Ectodermal cell (in vitro differentiated cells): ENCODE results near the gene PPFIA2.

Experiments
- H3K27ac ChIP-seq: 2 replicates; pipeline ENCODE4 v1.7.0; 2013; ENCODE audit warnings: mild to moderate bottlenecking, low read depth, low read length; ENCODE audit not compliant: insufficient read depth, poor library complexity, severe bottlenecking
- H3K27me3 ChIP-seq: 2 replicates; pipeline ENCODE4 v1.7.0; 2013; ENCODE audit warnings: mild to moderate bottlenecking, low read length; ENCODE audit not compliant: insufficient read depth, control insufficient read depth, poor library complexity, severe bottlenecking
- H3K36me3 ChIP-seq: one replicate; pipeline ENCODE4 v1.7.0; 2013; ENCODE audit warnings: low read length; ENCODE audit not compliant: control insufficient read depth, insufficient read depth
- H3K4me1 ChIP-seq: one replicate; pipeline ENCODE4 v1.7.0; 2013; ENCODE audit warnings: low read length; ENCODE audit not compliant: control insufficient read depth, insufficient read depth
- H3K4me3 ChIP-seq: 2 replicates; pipeline ENCODE4 v1.7.0; 2013; ENCODE audit warnings: low read depth, low read length, control low read depth; ENCODE audit not compliant: insufficient read depth
- H3K9me3 ChIP-seq: 2 replicates; pipeline ENCODE4 v1.7.0; 2013; ENCODE audit warnings: mild to moderate bottlenecking, low read length, moderate library complexity; ENCODE audit not compliant: control insufficient read depth
- WGBS, 2 experiments: methylation state at CpG; one replicate each; pipeline ENCODE4 v1.1.7; 2013; ENCODE audit warnings: missing lambda C conversion rate in 2 of 2; 5-methylcytosine and 5-hydroxymethylcytosine counted together

PPFIA2 gene

DNA sequence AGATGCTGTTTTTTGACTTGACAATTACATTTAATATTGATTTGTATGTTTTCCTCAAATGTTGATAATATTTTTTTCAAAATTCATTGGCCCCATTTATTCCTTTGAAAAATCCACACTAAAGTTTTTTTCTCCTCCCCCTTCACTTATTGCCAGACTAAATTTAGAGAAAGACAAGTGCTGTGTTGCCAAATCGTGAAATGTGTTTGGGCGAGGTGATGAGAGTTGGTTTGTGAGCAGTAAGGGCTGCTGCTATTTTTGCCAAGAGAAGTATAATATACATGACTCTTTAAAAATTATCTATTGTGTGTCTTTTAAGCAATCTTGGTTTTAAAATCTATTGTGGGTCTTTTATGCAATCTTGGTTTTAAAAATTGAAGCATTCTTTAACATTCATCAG is 188.9 kb downstream of the PPFIA2 start:
- 100% methylated on average over 2 of the region's 2 CpGs; no CpG with 5 or more reads in 1 of the 2 experiments for WGBS, 2 experiments
- Histone ChIP-seq H3K9me3 (no peaks in the 10 kb centered on the region), H3K4me3 (no peak overlapping the region), H3K27me3 (no peaks in the 10 kb centered on the region), H3K4me1 (no peaks in the 10 kb centered on the region), H3K27ac (no peak overlapping the region), H3K36me3 (no peaks in the 10 kb centered on the region)

DNA sequence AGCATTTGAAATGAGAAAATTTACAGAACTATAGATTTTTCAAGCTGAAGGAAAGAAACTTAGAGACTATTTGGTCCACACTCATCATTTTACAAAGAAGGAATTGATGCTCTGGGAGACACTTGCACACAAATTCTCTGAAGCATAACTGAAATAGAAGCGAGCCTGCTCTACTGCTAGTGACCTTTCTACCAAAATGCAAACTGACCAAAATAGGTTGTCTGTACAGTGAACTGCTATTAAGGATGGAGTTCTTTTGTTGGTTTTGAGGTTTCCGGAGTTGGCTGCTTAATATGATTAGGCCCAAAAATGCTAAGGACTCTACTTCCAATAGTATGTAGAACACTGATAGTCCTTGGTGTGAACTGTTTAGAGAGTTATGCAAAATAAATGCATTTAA is 194.9 kb downstream of the PPFIA2 start:
- no peak overlapping the region for H3K27ac ChIP-seq
- H3K27me3 ChIP-seq = no peaks in the 10 kb centered on the region
- H3K9me3 ChIP-seq = no peaks in the 10 kb centered on the region
- WGBS, 2 experiments = 93% methylated on average over 2 of the region's 2 CpGs
- H3K36me3 ChIP-seq = no peaks in the 10 kb centered on the region
- no peak overlapping the region for H3K4me3 ChIP-seq
- no peaks in the 10 kb centered on the region for H3K4me1 ChIP-seq

DNA sequence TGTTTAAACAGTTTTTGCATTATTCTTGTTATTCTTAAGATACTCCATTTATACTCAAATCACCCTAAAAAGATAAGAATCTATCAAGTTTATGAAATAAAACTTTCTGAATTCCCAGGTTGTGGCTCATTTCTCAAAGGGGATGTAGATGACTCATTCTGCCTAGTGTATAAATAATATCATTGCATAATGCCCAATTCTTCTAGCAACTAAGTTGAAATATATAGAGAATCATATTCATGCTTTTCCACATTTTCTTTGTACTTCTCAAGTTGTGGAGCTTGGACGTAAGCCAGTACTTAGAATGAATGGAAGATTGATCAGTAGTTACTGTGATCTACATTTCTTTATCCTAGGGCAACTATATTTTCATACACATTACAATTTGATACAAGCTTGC is 201.1 kb downstream of the PPFIA2 start:
- Histone ChIP-seq H3K4me1 (no peaks in the 10 kb centered on the region), H3K27me3 (no peaks in the 10 kb centered on the region), H3K27ac (no peak overlapping the region), H3K4me3 (no peak overlapping the region), H3K36me3 (no peaks in the 10 kb centered on the region), H3K9me3 (no peaks in the 10 kb centered on the region)
- 86% methylated on average over 1 of the region's 1 CpG; no CpG with 5 or more reads in 1 of the 2 experiments for WGBS, 2 experiments

DNA sequence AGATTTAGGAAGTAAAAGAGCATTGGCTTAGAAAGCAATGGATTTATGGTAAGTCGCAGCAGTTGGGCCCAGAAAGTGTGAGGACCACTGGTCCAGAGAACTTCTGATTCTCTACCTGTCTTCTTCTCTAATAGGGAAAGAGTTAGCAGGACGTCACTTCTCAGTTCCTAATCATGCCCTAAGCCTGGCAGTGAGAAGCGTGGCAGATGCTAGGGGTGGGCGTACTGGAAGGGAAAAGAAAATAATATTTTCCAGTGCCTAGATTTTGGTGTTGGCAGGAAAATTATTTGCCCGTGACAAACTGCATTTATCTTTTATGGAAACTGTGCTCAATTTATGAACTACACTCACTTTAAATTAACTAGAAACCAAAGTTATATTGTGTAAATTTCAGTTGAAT is 212.3 kb downstream of the PPFIA2 start:
- H3K9me3 ChIP-seq = no peaks in the 10 kb centered on the region
- H3K36me3 ChIP-seq = no peaks in the 10 kb centered on the region
- no peak overlapping the region for H3K4me3 ChIP-seq
- H3K4me1 ChIP-seq = no peaks in the 10 kb centered on the region
- 92 to 93% methylated on average over 4 to 5 of the region's 5 CpGs for WGBS, 2 experiments
- no peak overlapping the region for H3K27ac ChIP-seq
- H3K27me3 ChIP-seq = no peaks in the 10 kb centered on the region

DNA sequence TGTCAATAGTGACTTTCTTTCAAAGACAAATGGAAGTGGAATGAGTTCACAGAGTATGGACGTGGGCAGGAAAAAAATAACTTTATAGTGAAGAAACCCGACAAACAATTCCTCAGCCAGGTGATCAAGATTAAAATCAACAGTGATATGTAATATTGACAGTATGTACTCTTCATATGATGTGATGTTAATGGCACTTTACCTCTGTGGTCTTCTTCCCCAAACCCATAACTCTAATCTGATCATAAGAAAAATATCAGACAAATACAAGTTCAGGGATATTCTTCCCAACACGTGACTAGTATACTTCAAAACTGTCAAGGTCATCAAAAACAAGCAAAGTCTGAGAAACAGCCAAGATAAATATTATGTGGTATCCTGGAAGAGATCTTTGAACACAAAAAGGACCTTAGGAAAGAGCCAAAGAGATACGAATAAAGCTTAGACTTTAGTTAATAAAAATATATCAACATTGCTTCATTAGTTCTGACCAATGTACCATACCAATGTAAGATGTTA is 215.5 kb downstream of the PPFIA2 start:
- no peaks in the 10 kb centered on the region for H3K4me1 ChIP-seq
- no peaks in the 10 kb centered on the region for H3K9me3 ChIP-seq
- 97% methylated on average over 3 of the region's 4 CpGs; no CpG with 5 or more reads in 1 of the 2 experiments for WGBS, 2 experiments
- H3K27ac ChIP-seq = no peak overlapping the region
- H3K27me3 ChIP-seq = no peaks in the 10 kb centered on the region
- H3K4me3 ChIP-seq = no peak overlapping the region
- no peaks in the 10 kb centered on the region for H3K36me3 ChIP-seq

DNA sequence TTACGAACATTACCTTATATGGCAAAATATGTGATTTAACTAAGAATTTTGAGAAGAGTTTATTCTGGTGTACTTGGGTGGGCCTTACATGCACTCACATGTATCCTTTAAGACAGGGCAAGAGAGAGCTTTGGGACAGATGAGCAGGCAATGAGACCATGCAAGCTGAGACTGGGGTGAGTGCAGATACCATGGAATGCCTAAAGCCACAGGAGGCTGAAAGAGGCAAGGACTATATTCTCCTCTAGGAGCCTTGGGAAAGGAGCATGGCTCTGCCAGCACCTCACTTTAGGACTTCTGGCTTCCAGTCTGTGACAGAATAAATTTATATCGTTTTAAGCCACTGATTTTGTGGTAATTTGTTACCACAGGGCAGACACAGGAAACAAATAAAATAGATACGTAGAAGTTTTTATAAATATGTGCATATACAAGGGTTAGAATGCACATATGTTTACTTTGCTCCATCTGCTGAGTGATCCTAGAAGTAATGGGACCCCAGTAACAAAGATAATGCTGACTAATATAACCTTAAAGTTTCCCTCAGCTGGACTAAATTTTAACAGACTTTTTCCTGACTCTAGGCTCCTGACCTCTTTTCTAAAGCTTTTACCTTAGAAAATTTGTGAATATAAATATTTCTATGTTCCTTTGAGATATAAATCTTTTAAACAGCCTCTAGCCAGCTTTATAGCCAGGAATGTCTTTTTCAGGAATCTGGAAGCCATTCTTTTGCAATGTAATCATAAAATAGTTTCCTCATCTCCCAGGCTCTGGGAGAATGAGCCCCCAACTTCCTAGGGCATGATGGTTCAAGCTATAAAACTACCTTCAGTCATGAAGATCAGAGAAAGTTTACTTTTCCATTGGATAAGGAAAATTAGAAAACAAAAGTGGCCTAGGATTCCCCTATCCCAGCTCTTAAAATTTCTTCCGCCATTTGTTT is 216.8 kb downstream of the PPFIA2 start:
- Histone ChIP-seq H3K4me3 (no peak overlapping the region), H3K27ac (no peak overlapping the region)
- 94 to 95% methylated on average over 2 to 4 of the region's 4 CpGs for WGBS, 2 experiments

DNA sequence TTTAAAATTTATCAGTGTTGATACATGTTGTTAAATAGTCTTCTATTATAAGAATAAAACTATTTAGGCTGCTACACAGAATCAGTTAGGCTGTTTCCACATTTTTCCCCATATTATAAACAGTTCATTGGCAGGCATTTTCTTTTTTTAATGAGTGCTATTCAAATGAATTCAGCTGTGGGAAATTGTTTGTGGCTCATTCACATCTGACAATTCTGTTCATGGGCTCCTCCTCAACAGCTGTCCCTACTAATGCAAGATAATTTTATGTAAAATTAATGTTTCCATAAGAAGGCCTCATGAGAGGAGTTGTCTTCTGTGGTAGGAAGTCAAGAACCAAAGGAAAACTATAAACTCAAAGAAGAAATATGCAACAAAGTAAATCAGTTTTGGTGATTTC is 218.0 kb downstream of the PPFIA2 start:
- Histone ChIP-seq H3K36me3 (no peaks in the 10 kb centered on the region), H3K4me3 (no peak overlapping the region), H3K27ac (no peak overlapping the region), H3K27me3 (no peaks in the 10 kb centered on the region), H3K9me3 (no peaks in the 10 kb centered on the region), H3K4me1 (no peaks in the 10 kb centered on the region)

More for the DNA sequence above, 216.8 kb downstream of the PPFIA2 start:
- Histone ChIP-seq H3K27me3 (no peaks in the 10 kb centered on the region), H3K9me3 (no peaks in the 10 kb centered on the region), H3K4me1 (no peaks in the 10 kb centered on the region), H3K36me3 (no peaks in the 10 kb centered on the region)

DNA sequence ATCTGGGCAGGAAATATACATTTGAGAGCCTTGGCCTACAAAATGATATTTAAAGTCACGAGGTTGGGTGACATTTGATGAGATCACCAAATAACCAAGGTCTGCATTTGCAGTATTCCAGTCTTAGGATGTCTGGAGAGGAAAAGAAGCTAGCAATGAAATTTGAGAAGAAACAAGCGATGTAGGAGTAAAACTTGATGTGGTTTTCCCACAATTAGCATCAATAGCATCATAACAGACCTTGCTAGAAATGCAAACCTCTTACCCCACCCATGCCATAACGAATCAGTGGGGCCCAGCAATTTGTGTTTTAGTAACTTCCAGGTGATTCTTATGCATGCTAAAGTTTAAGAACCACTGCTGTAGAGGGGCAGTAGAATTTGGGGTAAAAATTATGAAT is 219.9 kb downstream of the PPFIA2 start:
- 89 to 92% methylated on average over 2 to 3 of the region's 3 CpGs for WGBS, 2 experiments
- H3K27me3 ChIP-seq = no peaks in the 10 kb centered on the region
- H3K4me1 ChIP-seq = no peaks in the 10 kb centered on the region
- H3K9me3 ChIP-seq = no peaks in the 10 kb centered on the region
- no peaks in the 10 kb centered on the region for H3K36me3 ChIP-seq
- H3K4me3 ChIP-seq = no peak overlapping the region
- no peak overlapping the region for H3K27ac ChIP-seq

DNA sequence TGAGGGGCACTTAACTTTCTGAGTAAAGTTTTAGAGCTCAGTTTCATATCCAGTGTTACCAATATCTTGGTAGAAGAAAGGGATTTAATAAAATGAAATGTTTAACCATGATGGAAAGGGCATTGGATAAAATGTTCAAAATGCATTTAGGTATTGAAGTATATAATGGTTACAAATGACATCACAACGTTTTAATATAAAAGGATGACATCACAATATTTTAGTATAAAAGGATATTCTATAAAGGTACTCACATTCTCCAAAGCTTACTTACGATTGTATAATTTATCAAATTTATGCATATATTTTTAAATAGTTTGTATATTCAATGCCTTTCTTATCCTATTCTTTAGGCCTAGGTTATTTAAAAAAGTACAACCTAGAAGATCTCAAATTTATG is 226.1 kb downstream of the PPFIA2 start:
- Histone ChIP-seq H3K36me3 (no peaks in the 10 kb centered on the region), H3K27ac (no peak overlapping the region), H3K27me3 (no peaks in the 10 kb centered on the region), H3K4me1 (no peaks in the 10 kb centered on the region), H3K9me3 (no peaks in the 10 kb centered on the region), H3K4me3 (no peak overlapping the region)
- no CpG with 5 or more reads among the region's 2 CpGs for WGBS, 2 experiments

DNA sequence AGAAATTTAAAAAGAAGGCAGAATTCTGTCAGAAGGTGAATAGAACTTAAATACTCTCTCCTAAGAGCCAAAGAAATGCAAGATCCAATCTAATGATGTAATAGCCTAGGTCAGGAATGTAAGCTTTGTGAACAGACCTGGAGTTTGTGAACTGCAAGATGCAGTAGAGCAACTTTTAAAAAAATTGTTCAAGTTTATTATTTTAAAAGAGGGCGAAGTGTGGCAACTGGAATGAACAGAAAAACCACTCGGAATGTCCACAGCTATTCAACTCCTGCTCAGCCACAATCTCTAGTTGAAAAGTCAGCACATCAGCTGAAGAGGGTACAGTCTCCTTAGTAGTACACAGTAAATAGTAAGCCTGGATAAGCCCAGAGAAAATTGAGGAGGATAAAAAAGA is 228.8 kb downstream of the PPFIA2 start:
- Histone ChIP-seq H3K4me3 (no peak overlapping the region), H3K36me3 (no peaks in the 10 kb centered on the region), H3K4me1 (no peaks in the 10 kb centered on the region), H3K27ac (no peak overlapping the region), H3K27me3 (no peaks in the 10 kb centered on the region), H3K9me3 (no peaks in the 10 kb centered on the region)
- 90 to 96% methylated on average over 2 of the region's 2 CpGs for WGBS, 2 experiments
